Measurements from ENCODE around the gene KCNMA1. TPM values are rescaled to one million over a fixed set of nuclear protein-coding genes. Genes with fewer than 3 reads are reported as not detected.

KCNMA1 gene
- total and polyA plus RNA-seq, 5 donors: 1.5 to 6.1 (median 3.3) TPM

GRCh38 chr10:77493239-77493806 lies 144.3 kb downstream of the KCNMA1 start:
- H3K4me1 ChIP-seq (ENCODE audit: control insufficient read depth, insufficient read depth, low read length): no peaks in the 10 kb centered on the region
- DNase-seq: no peak
- ATAC-seq: no peak
- no peak overlapping the region for H3K27ac ChIP-seq (ENCODE audit: low read length)
- WGBS: 83% methylated on average over 13 of the region's 13 CpGs
- no peak overlapping the region for H3K4me3 ChIP-seq (ENCODE audit: low read length)
- H3K27me3 ChIP-seq (ENCODE audit: control insufficient read depth, insufficient read depth): no peaks in the 10 kb centered on the region
- intact Hi-C loops (cut with DNase I): no loop called here
- no peaks in the 10 kb centered on the region for H3K9me3 ChIP-seq (ENCODE audit: control insufficient read depth, low read length)

- 81% methylated on average over 4 of the region's 4 CpGs for WGBS
- intact Hi-C loops (cut with DNase I): no loop called here
- no peaks in the 10 kb centered on the region for H3K27me3 ChIP-seq (ENCODE audit: control insufficient read depth, insufficient read depth)
- DNase-seq (no peak), ATAC-seq (no peak)
- no peak overlapping the region for H3K27ac ChIP-seq (ENCODE audit: low read length)
- no peak overlapping the region for H3K4me3 ChIP-seq (ENCODE audit: low read length)
- H3K9me3 ChIP-seq (ENCODE audit: control insufficient read depth, low read length): no peaks in the 10 kb centered on the region
- no peaks in the 10 kb centered on the region for H3K4me1 ChIP-seq (ENCODE audit: control insufficient read depth, insufficient read depth, low read length)
Measured at GRCh38 chr10:77492368-77492994, 145.1 kb downstream of the KCNMA1 start.

- intact Hi-C loops (cut with DNase I): no loop called here
- Histone ChIP-seq H3K4me1 (ENCODE audit: control insufficient read depth, insufficient read depth, low read length) (no peaks in the 10 kb centered on the region), H3K9me3 (ENCODE audit: control insufficient read depth, low read length) (no peaks in the 10 kb centered on the region), H3K4me3 (ENCODE audit: low read length) (no peak overlapping the region), H3K27ac (ENCODE audit: low read length) (no peak overlapping the region), H3K27me3 (ENCODE audit: control insufficient read depth, insufficient read depth) (no peaks in the 10 kb centered on the region)
- ATAC-seq (no peak), DNase-seq (no peak)
- 73% methylated on average over 6 of the region's 6 CpGs for WGBS
Measured at GRCh38 chr10:77490534-77491314, 146.9 kb downstream of the KCNMA1 start.

- WGBS: 72% methylated on average over 3 of the region's 3 CpGs
- H3K9me3 ChIP-seq (ENCODE audit: control insufficient read depth, low read length): no peaks in the 10 kb centered on the region
- H3K27me3 ChIP-seq (ENCODE audit: control insufficient read depth, insufficient read depth): no peaks in the 10 kb centered on the region
- no peak for DNase-seq
- H3K27ac ChIP-seq (ENCODE audit: low read length): no peak overlapping the region
- H3K4me1 ChIP-seq (ENCODE audit: control insufficient read depth, insufficient read depth, low read length): no peaks in the 10 kb centered on the region
- intact Hi-C loops (cut with DNase I): no loop called here
- ATAC-seq: no peak
- H3K4me3 ChIP-seq (ENCODE audit: low read length): no peak overlapping the region
Measured at GRCh38 chr10:77486517-77486916, 151.1 kb downstream of the KCNMA1 start.

- no peaks in the 10 kb centered on the region for H3K27me3 ChIP-seq (ENCODE audit: control insufficient read depth, insufficient read depth)
- H3K27ac ChIP-seq (ENCODE audit: low read length): no peak overlapping the region
- no peaks in the 10 kb centered on the region for H3K4me1 ChIP-seq (ENCODE audit: control insufficient read depth, insufficient read depth, low read length)
- H3K4me3 ChIP-seq (ENCODE audit: low read length): no peak overlapping the region
- ATAC-seq (no peak), DNase-seq (no peak)
- H3K9me3 ChIP-seq (ENCODE audit: control insufficient read depth, low read length): no peaks in the 10 kb centered on the region
- intact Hi-C loops (cut with DNase I): no loop called here
- WGBS: 78% methylated on average over 2 of the region's 2 CpGs
Measured at GRCh38 chr10:77485847-77486246, 151.8 kb downstream of the KCNMA1 start.

- whole genome bisulfite sequencing: 69% methylated on average over 2 of the region's 2 CpGs
- H3K4me1 ChIP-seq (ENCODE audit: control insufficient read depth, insufficient read depth, low read length): no peaks in the 10 kb centered on the region
- no peak overlapping the region for H3K4me3 ChIP-seq (ENCODE audit: low read length)
- no peaks in the 10 kb centered on the region for H3K9me3 ChIP-seq (ENCODE audit: control insufficient read depth, low read length)
- intact Hi-C loops (cut with DNase I): no loop called here
- DNase-seq (no peak), ATAC-seq (no peak)
- no peaks in the 10 kb centered on the region for H3K27me3 ChIP-seq (ENCODE audit: control insufficient read depth, insufficient read depth)
- no peak overlapping the region for H3K27ac ChIP-seq (ENCODE audit: low read length)
Measured at GRCh38 chr10:77482072-77482471, 155.5 kb downstream of the KCNMA1 start.

GRCh38 chr10:77479586-77479985 lies 158.0 kb downstream of the KCNMA1 start:
- DNase-seq: no peak
- no peaks in the 10 kb centered on the region for H3K4me1 ChIP-seq (ENCODE audit: control insufficient read depth, insufficient read depth, low read length)
- 63% methylated on average over 8 of the region's 8 CpGs for WGBS
- no peaks in the 10 kb centered on the region for H3K9me3 ChIP-seq (ENCODE audit: control insufficient read depth, low read length)
- H3K27me3 ChIP-seq (ENCODE audit: control insufficient read depth, insufficient read depth): no peaks in the 10 kb centered on the region
- H3K27ac ChIP-seq (ENCODE audit: low read length): no peak overlapping the region
- intact Hi-C loops (cut with DNase I): no loop called here
- ATAC-seq: no peak
- no peak overlapping the region for H3K4me3 ChIP-seq (ENCODE audit: low read length)

GRCh38 chr10:77478962-77479359 lies 158.6 kb downstream of the KCNMA1 start:
- H3K27me3 ChIP-seq (ENCODE audit: control insufficient read depth, insufficient read depth): no peaks in the 10 kb centered on the region
- H3K4me1 ChIP-seq (ENCODE audit: control insufficient read depth, insufficient read depth, low read length): no peaks in the 10 kb centered on the region
- WGBS: 67% methylated on average over 5 of the region's 5 CpGs
- ATAC-seq: no peak
- intact Hi-C loops (cut with DNase I): no loop called here
- DNase-seq: no peak
- no peak overlapping the region for H3K27ac ChIP-seq (ENCODE audit: low read length)
- no peak overlapping the region for H3K4me3 ChIP-seq (ENCODE audit: low read length)
- no peaks in the 10 kb centered on the region for H3K9me3 ChIP-seq (ENCODE audit: control insufficient read depth, low read length)

- no peaks in the 10 kb centered on the region for H3K4me1 ChIP-seq (ENCODE audit: control insufficient read depth, insufficient read depth, low read length)
- intact Hi-C loops (cut with DNase I): no loop called here
- no peak overlapping the region for H3K4me3 ChIP-seq (ENCODE audit: low read length)
- H3K27ac ChIP-seq (ENCODE audit: low read length): no peak overlapping the region
- H3K9me3 ChIP-seq (ENCODE audit: control insufficient read depth, low read length): no peaks in the 10 kb centered on the region
- DNase-seq (no peak), ATAC-seq (no peak)
- 67% methylated on average over 4 of the region's 4 CpGs for WGBS
- no peaks in the 10 kb centered on the region for H3K27me3 ChIP-seq (ENCODE audit: control insufficient read depth, insufficient read depth)
Measured at GRCh38 chr10:77478247-77478961, 159.2 kb downstream of the KCNMA1 start.

GRCh38 chr10:77475522-77475921 lies 162.1 kb downstream of the KCNMA1 start:
- no peaks in the 10 kb centered on the region for H3K4me1 ChIP-seq (ENCODE audit: control insufficient read depth, insufficient read depth, low read length)

GRCh38 chr10:77474939-77475338 lies 162.7 kb downstream of the KCNMA1 start:
- H3K27me3 ChIP-seq (ENCODE audit: control insufficient read depth, insufficient read depth): no peaks in the 10 kb centered on the region
- WGBS: 95% methylated on average over 5 of the region's 5 CpGs
- intact Hi-C loops (cut with DNase I): no loop called here
- no peak overlapping the region for H3K27ac ChIP-seq (ENCODE audit: low read length)
- no peaks in the 10 kb centered on the region for H3K9me3 ChIP-seq (ENCODE audit: control insufficient read depth, low read length)
- H3K4me3 ChIP-seq (ENCODE audit: low read length): no peak overlapping the region
- ATAC-seq: no peak
- no peaks in the 10 kb centered on the region for H3K4me1 ChIP-seq (ENCODE audit: control insufficient read depth, insufficient read depth, low read length)
- DNase-seq: no peak

More at GRCh38 chr10:77475522-77475921, 162.1 kb downstream of the KCNMA1 start:
- no peak overlapping the region for H3K4me3 ChIP-seq (ENCODE audit: low read length)
- 77% methylated on average over 1 of the region's 1 CpG for WGBS
- DNase-seq: no peak
- no peaks in the 10 kb centered on the region for H3K27me3 ChIP-seq (ENCODE audit: control insufficient read depth, insufficient read depth)
- no peak for ATAC-seq
- intact Hi-C loops (cut with DNase I): no loop called here
- H3K9me3 ChIP-seq (ENCODE audit: control insufficient read depth, low read length): no peaks in the 10 kb centered on the region
- no peak overlapping the region for H3K27ac ChIP-seq (ENCODE audit: low read length)

Measured in right cardiac atrium (tissue), 5 donors.